PC-9 (cell line): ENCODE data around the gene SRGAP3. TPM values are rescaled to one million over a fixed set of nuclear protein-coding genes. Genes with fewer than 3 reads are reported as not detected.
"Not testable (repeated sequence)": the region's sequence is repeated elsewhere in the genome, so short reads cannot be mapped to it uniquely, and the experiment has no call there.

Experiments
- BruUV-seq: library from RNA; stranded (reverse); fragments of 400-500 nt; replicated peaks from 2 replicates; lab custom pipeline; 2021; lab: Mats Ljungman, UMichigan
- CTCF ChIA-PET: fragments of 300-600 bp; sonication (Branson Sonifier 250); formaldehyde crosslinking; loops from one replicate; lab custom pipeline; 2022; ENCODE audit warnings: antibody characterized with exemption; lab: Charles Lee
- POLR2A ChIA-PET: fragments of 300-600 bp; sonication (Branson Sonifier 250); formaldehyde crosslinking; loops from one replicate; lab custom pipeline; 2022; ENCODE audit warnings: antibody characterized with exemption; ENCODE audit not compliant: unreplicated experiment; lab: Charles Lee
- DNase-seq, 2 experiments: peaks; one replicate each; pipeline versions ENCODE4 v3.0.0 to v3.0.0-alpha.2; 2015 to 2022; ENCODE audit warnings: mixed read lengths in 1 of 2
- H2AFZ ChIP-seq: fragments of 200-600 bp; sonication (generic); 2 replicates; pipeline ENCODE4 v1.8.1; 2017; ENCODE audit warnings: antibody characterized with exemption
- H3F3A ChIP-seq: fragments of 200-600 bp; sonication (generic); 2 replicates; pipeline ENCODE4 v1.8.1; 2017; ENCODE audit warnings: antibody characterized with exemption, mild to moderate bottlenecking, low read depth; ENCODE audit not compliant: insufficient read depth
- H3K27ac ChIP-seq: fragments of 200-600 bp; sonication (generic); 2 replicates; pipeline ENCODE4 v1.6.1; 2016; ENCODE audit warnings: mixed run types
- H3K27me3 ChIP-seq: fragments of 200-600 bp; sonication (generic); 2 replicates; pipeline ENCODE4 v1.6.1; 2016; ENCODE audit warnings: low read depth, mixed run types; ENCODE audit not compliant: insufficient read depth
- H3K36me3 ChIP-seq: fragments of 200-600 bp; sonication (generic); 2 replicates; pipeline ENCODE4 v1.6.1; 2016; ENCODE audit warnings: low read depth, mixed run types
- H3K4me1 ChIP-seq: fragments of 200-600 bp; sonication (generic); replicated peaks from 2 replicates; pipeline ENCODE4 v1.6.1; 2016; ENCODE audit warnings: mixed run types; ENCODE audit not compliant: insufficient read depth
- H3K4me2 ChIP-seq: fragments of 200-600 bp; sonication (generic); 2 replicates; pipeline ENCODE4 v1.6.1; 2017; ENCODE audit warnings: mixed run types
- H3K4me3 ChIP-seq: fragments of 200-600 bp; sonication (generic); 2 replicates; pipeline ENCODE4 v1.6.1; 2016; ENCODE audit warnings: mixed run types
- H3K79me2 ChIP-seq: fragments of 200-600 bp; sonication (generic); 2 replicates; pipeline ENCODE4 v1.6.1; 2017; ENCODE audit warnings: low read depth, mixed run types
- H3K9me2 ChIP-seq: fragments of 200-600 bp; sonication (generic); 2 replicates; pipeline ENCODE4 v1.8.1; 2017; ENCODE audit warnings: mild to moderate bottlenecking; ENCODE audit not compliant: insufficient read depth
- H3K9me3 ChIP-seq: fragments of 200-600 bp; sonication (generic); 2 replicates; pipeline ENCODE4 v1.8.1; 2016; ENCODE audit warnings: low read depth; ENCODE audit not compliant: insufficient read depth
- H4K20me1 ChIP-seq: fragments of 200-600 bp; sonication (generic); 2 replicates; pipeline ENCODE4 v1.8.1; 2017; ENCODE audit not compliant: insufficient read depth
- CTCF ChIP-seq: fragments of 200-600 bp; sonication (generic); conservative IDR thresholded peaks from 2 replicates; pipeline ENCODE4 v1.6.1; 2017; ENCODE audit warnings: mixed run types, antibody characterized with exemption, mild to moderate bottlenecking, moderate library complexity
- EZH2 ChIP-seq: fragments of 200-600 bp; sonication (generic); IDR thresholded peaks from 2 replicates; pipeline ENCODE4 v1.8.0; 2017; ENCODE audit warnings: antibody characterized with exemption, low read depth
- intact Hi-C: fragments of 100-400 bp; cut with micrococcal nuclease; formaldehyde crosslinking; loops from one replicate; pipeline ENCODE4 v1.10.0; 2022; ENCODE audit not compliant: unreplicated experiment
- total RNA-seq: library from RNA; stranded (reverse); gene quantifications from 2 replicates; pipeline ENCODE4 v1.2.3, GENCODE V29; 2021

The SRGAP3 gene
- total RNA-seq, 1 experiment from 2014 or later: 17.5 TPM

GRCh38 chr3:9291821-9292410, 42.5 kb upstream of the SRGAP3 start:
- no peaks in the 10 kb centered on the region for H3K36me3 ChIP-seq
- no peak overlapping the region for H2AFZ ChIP-seq
- no peak for DNase-seq
- H3K27ac ChIP-seq: no peak overlapping the region
- no peak overlapping the region for H3K4me2 ChIP-seq
- POLR2A ChIA-PET: no interaction called here
- no peaks in the 10 kb centered on the region for H3K4me1 ChIP-seq
- no peaks in the 10 kb centered on the region for H3F3A ChIP-seq
- no peak for TF ChIP-seq EZH2
- no peak for TF ChIP-seq CTCF
- no peaks in the 10 kb centered on the region for H3K79me2 ChIP-seq
- CTCF ChIA-PET: no interaction called here
- no TSS peak for BruUV-seq
- H3K9me3 ChIP-seq: no peaks in the 10 kb centered on the region
- intact Hi-C loops: no loop called here
- no peaks in the 10 kb centered on the region for H3K27me3 ChIP-seq
- H4K20me1 ChIP-seq: no peaks in the 10 kb centered on the region
- no peak overlapping the region for H3K4me3 ChIP-seq
- no peaks in the 10 kb centered on the region for H3K9me2 ChIP-seq

- no peaks in the 10 kb centered on the region for H3K9me3 ChIP-seq
- no peaks in the 10 kb centered on the region for H3K9me2 ChIP-seq
- no peak overlapping the region for H3K27ac ChIP-seq
- H3K36me3 ChIP-seq: no peaks in the 10 kb centered on the region
- no peaks in the 10 kb centered on the region for H3F3A ChIP-seq
- H3K4me2 ChIP-seq: no peak overlapping the region
- no peaks in the 10 kb centered on the region for H3K79me2 ChIP-seq
- no peak for DNase-seq
- intact Hi-C loops: no loop called here
- no peaks in the 10 kb centered on the region for H4K20me1 ChIP-seq
- no peak overlapping the region for H2AFZ ChIP-seq
- ChIA-PET CTCF (no interaction called here), POLR2A (no interaction called here)
- H3K4me1 ChIP-seq: no peaks in the 10 kb centered on the region
- no peaks in the 10 kb centered on the region for H3K27me3 ChIP-seq
- no peak for TF ChIP-seq CTCF
- no peak for TF ChIP-seq EZH2
- no TSS peak for BruUV-seq
- no peak overlapping the region for H3K4me3 ChIP-seq
Measured at GRCh38 chr3:9290566-9290965, 41.1 kb upstream of the SRGAP3 start.

- POLR2A ChIA-PET, intact Hi-C loops, H2AFZ ChIP-seq, H3K9me2 ChIP-seq, H4K20me1 ChIP-seq, BruUV-seq, H3K4me3 ChIP-seq, H3K9me3 ChIP-seq, H3K27me3 ChIP-seq, DNase-seq, H3K4me1 ChIP-seq, H3K4me2 ChIP-seq, H3F3A ChIP-seq, CTCF ChIA-PET, H3K27ac ChIP-seq, H3K36me3 ChIP-seq, H3K79me2 ChIP-seq: not testable (repeated sequence)
Measured at GRCh38 chr3:9281533-9281932, 32.1 kb upstream of the SRGAP3 start.
